ENCODE measurements around the gene FLOT1.

DNA sequence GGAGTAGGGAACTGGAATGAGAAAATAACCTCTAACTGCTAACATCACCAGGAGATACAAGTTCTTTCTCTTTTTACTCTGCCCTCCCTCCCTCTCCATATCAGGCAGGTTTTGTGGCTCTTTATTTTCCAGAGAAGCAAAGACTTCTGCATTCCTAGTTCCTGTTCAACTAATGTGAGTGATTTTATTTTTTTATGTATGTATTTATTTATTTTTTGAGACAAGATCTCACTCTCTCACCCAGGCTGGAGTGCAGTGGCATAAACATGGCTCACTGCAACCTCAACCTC, 7.8 kb upstream of the FLOT1 start:
- TF ChIP-seq, protein P1, sequence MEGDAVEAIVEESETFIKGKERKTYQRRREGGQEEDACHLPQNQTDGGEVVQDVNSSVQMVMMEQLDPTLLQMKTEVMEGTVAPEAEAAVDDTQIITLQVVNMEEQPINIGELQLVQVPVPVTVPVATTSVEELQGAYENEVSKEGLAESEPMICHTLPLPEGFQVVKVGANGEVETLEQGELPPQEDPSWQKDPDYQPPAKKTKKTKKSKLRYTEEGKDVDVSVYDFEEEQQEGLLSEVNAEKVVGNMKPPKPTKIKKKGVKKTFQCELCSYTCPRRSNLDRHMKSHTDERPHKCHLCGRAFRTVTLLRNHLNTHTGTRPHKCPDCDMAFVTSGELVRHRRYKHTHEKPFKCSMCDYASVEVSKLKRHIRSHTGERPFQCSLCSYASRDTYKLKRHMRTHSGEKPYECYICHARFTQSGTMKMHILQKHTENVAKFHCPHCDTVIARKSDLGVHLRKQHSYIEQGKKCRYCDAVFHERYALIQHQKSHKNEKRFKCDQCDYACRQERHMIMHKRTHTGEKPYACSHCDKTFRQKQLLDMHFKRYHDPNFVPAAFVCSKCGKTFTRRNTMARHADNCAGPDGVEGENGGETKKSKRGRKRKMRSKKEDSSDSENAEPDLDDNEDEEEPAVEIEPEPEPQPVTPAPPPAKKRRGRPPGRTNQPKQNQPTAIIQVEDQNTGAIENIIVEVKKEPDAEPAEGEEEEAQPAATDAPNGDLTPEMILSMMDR (conservative IDR thresholded peaks at IDR 0.05; ENCODE audit: low read depth, low read length): no peak
- TF ChIP-seq EZH2 (IDR thresholded peaks at IDR 0.05; ENCODE audit: borderline replicate concordance, low read depth, low read length, poor library complexity, severe bottlenecking): no peak
